Superior temporal gyrus (tissue), 1 donor: ENCODE results near the gene RGPD6.
"Not testable (repeated sequence)": the region's sequence is repeated elsewhere in the genome, so short reads cannot be mapped to it uniquely, and the experiment has no call there.

Source experiments
- DNase-seq: peaks from one replicate; pipeline ENCODE4 v3.0.0-alpha.2; 2016; ENCODE audit errors: extremely low spot score

The RGPD6 gene

DNA sequence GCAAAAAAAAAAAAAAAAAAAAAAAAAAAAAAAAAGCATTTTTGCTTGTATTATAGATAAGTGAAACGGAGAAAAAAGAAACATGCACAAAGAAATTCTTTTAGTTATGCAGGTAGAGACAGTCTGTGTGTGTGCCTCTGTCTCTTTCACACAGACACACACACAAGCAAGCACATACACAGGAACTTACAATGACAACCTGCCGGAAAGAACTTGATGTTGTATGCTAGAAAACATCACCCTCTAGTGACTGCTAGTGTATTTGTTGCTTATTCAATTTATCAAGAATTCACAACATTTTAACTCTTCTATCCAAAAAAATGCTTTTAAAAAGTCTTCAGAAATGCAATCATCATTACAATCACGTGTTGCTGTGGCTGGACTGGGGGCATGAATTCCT is 95.8 kb downstream of the RGPD6 start:
- DNase-seq: not testable (repeated sequence)

GRCh38 chr2:110480084-110480483 is 96.9 kb downstream of the RGPD6 start:
- not testable (repeated sequence) for DNase-seq

DNA sequence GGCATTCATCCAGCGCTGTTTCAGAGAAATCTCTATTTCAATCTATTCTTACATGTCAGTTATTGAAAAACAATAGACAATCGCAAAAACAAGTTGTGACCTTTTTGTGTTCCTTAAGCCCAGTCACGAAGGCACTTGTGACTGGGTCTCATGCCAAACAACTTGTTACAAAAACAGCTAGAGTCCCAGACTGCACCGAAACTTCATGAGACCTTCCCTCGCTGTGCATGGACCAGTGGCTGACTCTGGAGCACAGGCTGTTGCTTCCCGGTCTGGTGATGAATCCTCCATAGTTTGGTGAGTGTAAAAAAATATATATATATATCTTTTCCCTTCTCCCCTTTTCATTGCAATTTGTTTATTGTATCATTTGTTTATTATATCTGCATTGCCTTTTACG is 99.7 kb downstream of the RGPD6 start:
- not testable (repeated sequence) for DNase-seq

DNA sequence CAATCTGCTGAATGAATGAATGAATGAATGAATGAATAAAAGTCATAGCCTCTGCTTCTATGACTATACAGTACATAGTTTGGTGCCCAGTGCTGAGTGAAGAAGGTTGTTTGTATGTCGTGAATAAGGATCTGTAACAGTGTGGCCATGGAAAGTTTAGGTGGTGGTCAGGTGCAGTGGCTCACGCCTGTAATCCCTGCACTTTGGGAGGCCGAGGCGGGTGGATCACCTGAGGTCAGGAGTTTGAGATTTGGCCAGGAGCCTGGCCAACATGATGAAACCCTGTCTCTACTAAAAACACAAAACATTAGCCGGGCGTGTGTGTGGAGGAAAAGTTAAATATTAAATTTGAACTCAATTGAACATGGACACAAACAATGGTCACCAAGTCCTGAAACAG is 100.1 kb downstream of the RGPD6 start:
- not testable (repeated sequence) for DNase-seq

GRCh38 chr2:110475627-110476359 is 101.2 kb downstream of the RGPD6 start:
- not testable (repeated sequence) for DNase-seq

DNA sequence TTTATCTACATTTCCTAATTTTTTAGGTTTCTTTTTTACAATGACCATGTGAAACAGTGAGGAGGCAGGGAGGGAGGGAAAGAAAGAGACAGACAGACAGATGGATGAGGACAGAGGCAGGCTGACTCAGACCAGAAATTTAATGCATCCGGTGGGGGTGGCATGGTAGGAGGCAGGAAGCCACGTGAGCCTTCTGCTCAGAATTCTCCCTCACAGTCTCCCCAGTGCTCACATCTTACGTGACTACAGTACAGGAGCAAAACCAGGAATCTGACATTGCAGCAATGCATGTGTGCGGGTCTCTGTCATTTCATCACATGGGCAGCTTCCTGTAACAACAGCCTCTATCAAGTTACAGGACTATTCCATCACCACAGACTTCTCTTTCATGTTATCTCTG is 102.1 kb downstream of the RGPD6 start:
- not testable (repeated sequence) for DNase-seq

GRCh38 chr2:110473059-110473358 is 104.0 kb downstream of the RGPD6 start:
- DNase-seq: not testable (repeated sequence)

- DNase-seq: not testable (repeated sequence)
Measured at GRCh38 chr2:110472171-110473058, 104.6 kb downstream of the RGPD6 start, which contains the start of gene LIMS4. Gene LIMS4 (minus strand): TSS chr2:110472816. CDS start chr2:110472778, 38 bp downstream.

DNA sequence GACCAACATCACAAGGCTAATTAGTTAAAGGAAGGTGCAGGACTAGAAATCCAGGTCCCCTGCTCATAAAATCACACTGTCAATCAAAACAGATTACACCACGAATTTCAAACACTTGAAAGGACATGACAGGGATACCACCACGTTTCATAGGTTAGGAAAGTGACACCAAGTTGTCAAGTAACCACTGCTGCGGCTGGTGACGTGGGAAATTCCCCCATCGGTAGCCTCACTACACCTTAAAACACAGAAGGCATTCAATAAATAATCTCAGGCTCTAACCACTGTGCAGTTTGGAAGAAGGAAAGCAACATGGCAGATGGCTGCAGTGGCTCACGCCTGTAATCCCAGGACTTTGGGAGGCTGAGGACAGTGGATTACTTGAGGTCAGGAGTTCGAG is 108.1 kb downstream of the RGPD6 start:
- not testable (repeated sequence) for DNase-seq

DNA sequence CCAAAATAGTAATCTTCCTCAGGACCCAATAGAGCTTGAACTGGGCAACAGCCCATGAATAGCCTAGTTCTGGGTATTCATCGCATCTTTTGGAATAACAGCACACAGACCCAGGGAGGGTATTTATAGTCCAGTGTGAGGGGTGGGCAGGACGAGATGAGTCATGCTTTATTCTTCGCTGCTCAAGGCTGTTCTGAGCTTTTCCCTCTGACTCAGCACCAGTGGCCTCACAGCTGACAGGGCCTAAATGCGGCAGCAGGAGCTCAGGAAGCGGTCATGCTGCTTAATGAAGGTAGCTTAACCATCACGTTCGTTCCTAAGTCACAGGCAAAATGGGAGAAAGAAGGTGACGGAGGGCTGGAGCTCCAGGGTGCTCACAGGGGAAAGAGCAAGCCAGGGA is 111.7 kb downstream of the RGPD6 start:
- not testable (repeated sequence) for DNase-seq
